ACHN (cell line): ENCODE results near the gene IL4R.
"Not testable (repeated sequence)": the region's sequence is repeated elsewhere in the genome, so short reads cannot be mapped to it uniquely, and the experiment has no call there.

Experiments used
- DNase-seq: peaks from one replicate; pipeline ENCODE4 v3.0.0-alpha.2; 2015
- in situ Hi-C: cut with HindIII; loops from 2 replicates; pipeline ENCODE4 v1.10.0; 2017; ENCODE audit warnings: low sequenced_read_pairs, low pct_ligation_motif_present, low pct_unique_long_range_greater_than_20kb

Gene IL4R

DNA sequence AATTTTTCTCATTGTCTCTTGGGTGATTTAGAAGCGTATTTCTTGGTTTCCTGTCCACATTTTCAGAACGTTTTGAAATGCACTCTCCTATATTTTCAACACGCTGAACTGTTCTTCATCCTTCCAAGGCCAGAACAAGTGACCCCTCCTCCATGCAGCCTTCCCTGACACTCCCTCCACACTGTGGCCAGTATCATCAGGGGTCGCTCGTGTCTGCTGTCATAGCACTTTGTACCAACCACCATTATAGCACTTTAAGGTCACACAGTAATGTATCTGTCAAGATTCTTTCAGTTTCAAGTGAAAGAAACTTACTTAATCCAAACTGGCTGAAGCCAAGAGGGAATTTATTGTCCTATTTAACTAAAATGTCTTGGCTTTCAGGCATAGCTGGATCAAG lies 70.7 kb downstream of the IL4R start:
- in situ Hi-C loops = loop anchor here (25.0 kb wide), 1 partner anchor 222 kb away; no protein-coding TSS in a partner anchor
- DNase-seq = no peak

DNA sequence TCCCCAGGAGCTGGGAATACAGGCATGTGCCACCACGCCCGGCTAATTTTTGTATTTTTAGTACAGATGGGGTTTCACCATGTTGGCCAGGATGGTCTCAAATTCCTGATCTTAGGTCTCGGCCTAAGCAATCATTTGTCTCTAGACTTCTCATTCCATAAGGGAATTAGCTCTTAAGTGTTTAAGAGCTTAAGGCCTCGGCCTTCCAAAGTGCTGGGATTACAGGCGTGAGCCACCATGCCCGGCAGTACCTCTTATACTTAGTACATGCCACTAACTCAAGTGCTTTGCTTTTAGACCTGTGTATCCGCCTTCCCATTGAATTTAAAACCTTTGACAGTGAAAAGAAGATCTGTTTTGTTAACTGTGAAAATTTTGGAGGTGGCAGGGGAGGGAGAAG lies 71.6 kb downstream of the IL4R start:
- DNase-seq = no peak
- in situ Hi-C loops = loop anchor here (25.0 kb wide), 1 partner anchor 223 kb away; no protein-coding TSS in a partner anchor

DNA sequence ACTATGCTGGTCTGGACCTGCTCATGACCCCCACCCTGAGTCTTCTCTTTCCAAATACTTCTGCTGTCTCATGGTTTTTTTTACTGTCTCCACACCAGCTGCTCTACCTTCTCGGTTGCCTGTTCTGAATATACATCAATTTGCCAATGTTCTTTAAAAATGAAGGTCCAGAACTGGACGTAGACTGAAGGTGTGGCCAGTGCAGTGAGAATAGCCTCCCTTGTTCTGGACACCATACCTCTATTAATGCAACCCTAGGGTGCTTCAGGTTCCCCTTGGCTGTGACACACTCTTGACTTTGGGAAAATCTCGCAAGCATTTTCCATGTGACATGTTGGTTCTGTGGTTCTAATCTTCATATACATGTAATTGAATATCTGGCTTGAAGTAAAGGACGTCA lies 72.9 kb downstream of the IL4R start:
- no peak for DNase-seq
- in situ Hi-C loops = loop anchor here (25.0 kb wide), 1 partner anchor 224 kb away; no protein-coding TSS in a partner anchor

DNA sequence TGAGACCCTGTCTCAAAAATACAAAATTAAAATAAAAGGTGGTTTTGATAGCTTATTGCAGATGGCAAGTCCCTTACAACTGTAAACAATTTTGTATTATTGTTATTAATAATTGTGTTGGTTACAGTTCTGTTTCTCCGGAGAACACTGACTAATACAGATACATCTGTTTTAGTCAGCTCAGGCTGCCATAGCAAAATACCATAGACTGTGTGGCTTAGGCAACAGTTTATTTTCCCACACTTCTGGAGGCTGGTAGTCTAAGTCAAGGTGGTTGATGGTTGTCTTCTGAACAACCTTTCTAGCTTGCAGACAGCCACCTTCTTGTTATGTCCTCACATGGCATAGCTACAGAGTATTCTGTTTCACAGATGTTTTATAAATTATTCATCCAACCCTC lies 74.0 kb downstream of the IL4R start:
- in situ Hi-C loops = loop anchor here (25.0 kb wide), 1 partner anchor 225 kb away; no protein-coding TSS in a partner anchor
- DNase-seq = no peak

DNA sequence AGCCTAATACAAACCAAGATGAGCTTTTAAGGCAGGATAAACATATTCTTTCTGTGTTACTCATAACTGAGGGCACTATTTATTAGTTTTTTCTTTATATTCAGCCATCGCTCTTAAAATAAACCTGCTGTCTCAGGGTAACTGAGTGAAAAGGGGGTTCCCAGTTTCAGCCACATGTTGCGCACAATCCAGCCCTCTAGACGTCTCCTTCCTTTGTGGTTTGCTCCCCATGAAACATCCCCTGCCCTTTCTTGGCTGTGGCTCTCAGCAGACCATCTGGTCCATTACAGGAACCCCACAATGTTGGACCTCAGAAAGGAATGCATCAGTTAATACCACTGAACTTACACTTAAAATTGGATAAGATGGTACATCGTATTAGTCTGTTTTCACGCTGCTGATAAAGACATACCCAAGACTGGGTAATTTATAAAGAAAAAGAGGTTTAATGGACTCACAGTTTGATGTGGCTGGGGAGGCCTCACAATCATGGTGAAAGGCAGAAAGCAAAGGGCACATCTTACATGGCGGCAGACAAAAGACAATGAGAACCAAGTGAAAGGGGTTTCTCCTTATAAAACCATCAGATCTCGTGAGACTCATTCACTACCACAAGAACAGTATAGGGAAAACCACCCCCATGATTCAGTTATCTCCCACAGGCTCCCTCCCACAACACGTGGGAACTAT lies 75.6 kb downstream of the IL4R start:
- in situ Hi-C loops = loop anchor here (25.0 kb wide), 1 partner anchor 227 kb away; no protein-coding TSS in a partner anchor
- no peak for DNase-seq

DNA sequence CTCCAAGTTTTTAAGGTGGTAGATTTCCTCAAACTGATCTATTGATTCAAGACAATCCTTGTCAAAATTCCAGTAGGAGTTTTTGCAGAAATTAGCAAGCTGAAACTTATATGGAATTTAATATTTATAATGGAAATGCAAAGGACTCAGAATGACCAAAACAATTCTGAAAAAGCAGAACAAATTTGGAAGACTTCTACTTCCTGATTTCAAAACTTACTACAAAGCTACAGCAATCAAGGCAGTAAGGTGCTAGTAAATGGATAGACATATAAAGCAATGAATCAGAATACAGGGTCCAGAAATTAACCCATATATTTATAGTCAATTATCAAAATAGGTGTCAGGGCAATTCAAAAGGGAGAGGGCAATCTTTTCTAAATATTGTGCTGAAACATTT lies 76.4 kb downstream of the IL4R start:
- in situ Hi-C loops = loop anchor here (25.0 kb wide), 1 partner anchor 228 kb away; no protein-coding TSS in a partner anchor
- DNase-seq = no peak

DNA sequence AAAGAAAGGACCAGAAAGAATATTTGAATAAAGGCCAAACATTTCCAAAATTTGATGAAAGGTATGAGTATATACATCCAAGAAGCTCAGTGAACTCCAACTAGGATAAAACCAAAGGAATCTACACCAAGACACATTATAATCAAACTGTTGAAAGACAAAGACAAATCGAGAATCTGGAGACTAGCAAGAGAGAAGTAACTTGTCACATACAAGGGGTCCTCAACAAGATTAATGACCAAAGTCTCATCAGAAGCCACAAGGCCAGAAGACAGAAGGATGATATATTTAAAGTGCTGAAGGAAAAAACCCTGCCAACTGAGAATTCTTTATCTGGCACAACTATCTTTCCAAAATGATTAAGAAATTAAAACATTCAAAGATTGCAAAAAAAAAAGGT lies 78.9 kb downstream of the IL4R start:
- in situ Hi-C loops = loop anchor here (25.0 kb wide), 1 partner anchor 230 kb away; no protein-coding TSS in a partner anchor
- no peak for DNase-seq

DNA sequence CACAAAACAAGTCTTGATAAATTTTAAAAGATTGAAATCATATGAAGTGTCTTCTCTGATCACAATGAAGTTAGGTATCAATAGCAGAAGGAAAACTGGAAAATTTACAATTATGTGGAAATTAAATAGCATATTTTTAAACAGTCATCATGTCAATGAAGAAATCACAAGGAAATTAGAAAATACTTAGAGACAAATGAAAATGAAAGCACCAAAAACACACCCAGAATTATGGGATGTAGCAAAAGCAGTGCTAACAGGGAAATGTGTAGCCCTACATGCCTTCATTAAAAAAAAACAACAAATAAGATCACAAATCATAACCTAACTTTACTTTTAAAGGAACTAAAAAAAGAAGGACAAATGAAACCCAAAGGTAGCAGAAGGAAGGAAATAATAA lies 80.7 kb downstream of the IL4R start:
- in situ Hi-C loops = loop anchor here (25.0 kb wide), 1 partner anchor 232 kb away; no protein-coding TSS in a partner anchor
- no peak for DNase-seq

DNA sequence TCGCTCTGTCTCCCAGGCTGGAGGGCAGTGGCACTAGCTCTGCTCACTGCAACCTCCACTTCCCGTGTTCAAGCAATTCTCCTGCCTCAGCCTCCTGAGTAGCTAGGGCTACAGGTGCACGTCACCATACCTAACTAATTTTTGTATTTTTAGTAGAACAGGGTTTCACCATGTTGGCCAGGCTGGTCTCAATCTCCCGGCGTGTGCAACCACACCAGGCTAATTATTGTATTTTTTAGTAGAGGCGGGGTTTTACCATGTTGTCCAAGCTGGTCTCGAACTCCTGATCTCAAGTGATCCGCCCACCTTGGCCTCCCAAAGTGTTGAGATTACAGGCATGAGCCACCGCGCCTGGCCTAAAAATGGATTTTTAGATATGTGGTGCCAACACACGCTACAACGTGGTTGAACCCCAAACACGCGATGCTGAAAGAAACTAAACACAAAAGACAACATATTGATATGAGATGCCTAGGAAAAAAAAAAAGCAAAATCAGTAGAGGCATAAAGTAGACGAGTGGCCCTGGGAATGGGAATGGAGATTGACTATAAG lies 84.6 kb downstream of the IL4R start:
- in situ Hi-C loops = loop anchor here (25.0 kb wide), 1 partner anchor 236 kb away; no protein-coding TSS in a partner anchor
- not testable (repeated sequence) for DNase-seq

DNA sequence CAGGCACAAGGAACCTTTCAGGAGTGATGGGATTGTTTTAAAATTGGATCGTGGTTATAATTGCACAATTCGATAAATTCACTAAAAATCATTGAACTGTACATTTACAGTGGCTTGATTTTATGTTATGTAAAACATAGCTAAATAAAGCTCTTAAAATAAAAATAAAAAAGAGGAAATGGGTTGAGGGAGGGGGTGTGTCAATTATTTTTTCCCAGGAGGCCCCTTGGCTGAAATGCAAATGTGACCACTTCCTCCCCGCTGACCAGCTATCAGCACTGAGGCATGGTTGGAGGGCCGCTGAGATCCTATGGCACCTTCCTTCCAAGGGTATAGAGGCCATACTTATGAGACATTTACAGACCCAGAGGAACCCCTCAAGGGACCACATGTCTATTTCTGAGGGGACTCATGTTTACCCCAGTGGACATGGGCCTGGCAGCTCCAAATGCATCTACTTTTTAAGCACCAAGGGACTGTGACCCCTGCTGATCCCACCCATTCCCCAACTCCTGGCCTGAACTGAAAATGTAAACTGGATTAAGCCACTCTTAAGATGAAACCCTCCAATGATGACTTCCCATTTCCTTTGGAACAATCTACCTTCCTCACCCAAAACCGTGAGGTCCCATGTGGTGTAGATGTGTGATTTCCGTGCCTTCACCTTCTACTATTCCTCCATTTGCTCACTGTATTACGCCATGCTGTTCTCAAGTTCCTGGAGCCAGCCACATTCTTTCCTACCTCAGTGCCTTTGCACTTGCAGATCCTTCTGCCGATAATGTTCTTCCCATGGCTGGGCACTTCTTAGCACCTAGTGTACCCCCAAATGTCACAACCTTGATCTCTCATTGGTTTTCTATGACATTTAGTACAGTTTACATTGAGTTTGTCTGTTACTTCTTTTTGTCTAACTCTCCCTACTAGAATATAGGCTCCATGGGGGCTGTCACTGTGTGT lies 85.4 kb downstream of the IL4R start:
- in situ Hi-C loops = loop anchor here (25.0 kb wide), 1 partner anchor 237 kb away; no protein-coding TSS in a partner anchor
- DNase-seq = no peak

DNA sequence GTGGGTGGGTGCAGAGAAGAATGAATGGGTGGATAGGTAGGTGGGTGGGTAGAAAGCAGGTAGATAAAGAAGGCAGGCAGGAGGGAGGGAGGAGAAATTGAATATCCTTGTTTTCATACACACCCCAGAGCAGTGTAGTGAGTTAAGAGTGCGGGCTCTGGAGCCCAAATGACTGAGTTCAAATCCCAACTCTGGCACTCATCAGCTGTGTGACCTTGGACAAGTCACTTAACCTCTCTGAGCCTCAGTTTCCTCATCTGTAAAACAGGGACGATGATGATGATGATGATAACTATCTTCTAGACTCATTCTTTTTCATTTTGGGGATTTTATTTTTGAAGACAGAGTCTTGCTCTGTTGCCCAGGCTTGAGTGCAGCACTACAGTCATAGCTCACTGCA lies 86.2 kb downstream of the IL4R start:
- no peak for DNase-seq
- in situ Hi-C loops = loop anchor here (25.0 kb wide), 1 partner anchor 238 kb away; no protein-coding TSS in a partner anchor

DNA sequence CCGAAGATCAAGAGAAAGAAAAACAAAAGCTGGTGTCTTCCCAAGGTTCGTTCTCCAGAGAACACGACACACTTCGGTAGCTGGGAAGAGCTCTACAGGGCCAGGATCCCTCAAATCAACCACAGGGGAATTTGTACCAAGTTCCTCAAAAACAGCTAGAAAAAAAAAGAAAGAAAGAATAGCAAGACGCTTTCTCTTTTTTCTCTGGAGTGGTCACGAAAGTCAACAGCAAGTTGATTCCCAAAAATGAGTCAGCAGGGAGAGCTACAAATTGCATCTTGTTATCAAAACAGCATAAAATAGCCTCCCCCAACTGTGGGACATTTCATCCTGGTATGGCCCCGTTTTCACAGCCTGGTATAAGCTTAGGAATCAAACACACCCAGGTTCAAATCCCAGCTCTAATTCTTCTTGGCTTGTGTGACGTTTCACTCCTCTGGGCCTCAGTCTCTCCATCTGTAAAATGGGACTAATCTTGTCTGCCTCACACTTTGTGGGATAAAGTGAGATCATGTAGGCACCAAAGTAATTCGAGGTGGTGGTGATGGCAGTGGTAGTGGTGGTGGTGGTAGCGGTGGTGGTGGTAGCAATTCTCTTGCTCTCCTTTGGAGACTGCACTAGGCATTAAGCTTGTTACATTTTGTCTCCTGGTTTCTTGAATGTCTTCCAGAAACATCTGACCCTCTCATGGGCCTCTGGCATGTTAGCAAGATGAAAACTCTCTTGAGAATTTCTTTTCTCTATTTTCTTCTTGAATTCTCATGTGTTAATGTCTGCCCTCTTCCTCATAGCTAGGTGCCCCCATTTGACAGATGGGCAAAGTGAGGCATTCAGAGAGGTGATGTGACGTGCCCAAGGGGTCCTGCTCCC lies 87.2 kb downstream of the IL4R start:
- in situ Hi-C loops = no loop called here
- DNase-seq = no peak

DNA sequence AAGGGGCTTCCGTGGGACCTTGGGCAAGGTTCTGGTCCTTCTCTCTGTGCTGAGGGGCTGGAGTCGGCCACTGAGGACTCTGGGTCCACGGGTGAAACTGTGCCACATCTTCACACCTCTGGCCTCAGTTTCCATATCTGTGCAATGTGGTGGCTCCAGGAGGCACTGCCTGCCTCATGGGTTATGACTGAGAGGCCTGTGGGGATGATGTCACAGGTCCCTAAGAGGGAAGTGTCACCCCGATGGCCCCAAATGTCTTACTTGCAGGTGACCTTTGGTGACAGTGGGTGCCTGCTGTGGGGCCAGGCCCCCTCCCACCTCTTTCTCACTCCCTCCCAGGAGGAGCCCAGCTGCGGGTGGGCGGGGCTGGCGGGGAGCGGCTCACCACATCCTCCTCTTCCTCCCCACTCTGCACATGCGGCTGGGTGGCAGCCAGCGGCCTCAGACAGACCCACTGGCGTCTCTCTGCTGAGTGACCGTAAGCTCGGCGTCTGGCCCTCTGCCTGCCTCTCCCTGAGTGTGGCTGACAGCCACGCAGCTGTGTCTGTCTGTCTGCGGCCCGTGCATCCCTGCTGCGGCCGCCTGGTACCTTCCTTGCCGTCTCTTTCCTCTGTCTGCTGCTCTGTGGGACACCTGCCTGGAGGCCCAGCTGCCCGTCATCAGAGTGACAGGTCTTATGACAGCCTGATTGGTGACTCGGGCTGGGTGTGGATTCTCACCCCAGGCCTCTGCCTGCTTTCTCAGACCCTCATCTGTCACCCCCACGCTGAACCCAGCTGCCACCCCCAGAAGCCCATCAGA lies 88.2 kb downstream of the IL4R start, which contains the start of gene IL21R:
TSS of gene IL21R (plus strand) at position 407 of the 801 bp plus-strand sequence. CDS start 27,898 bp downstream, outside the sequence.
- no peak for DNase-seq
- in situ Hi-C loops = no loop called here

DNA sequence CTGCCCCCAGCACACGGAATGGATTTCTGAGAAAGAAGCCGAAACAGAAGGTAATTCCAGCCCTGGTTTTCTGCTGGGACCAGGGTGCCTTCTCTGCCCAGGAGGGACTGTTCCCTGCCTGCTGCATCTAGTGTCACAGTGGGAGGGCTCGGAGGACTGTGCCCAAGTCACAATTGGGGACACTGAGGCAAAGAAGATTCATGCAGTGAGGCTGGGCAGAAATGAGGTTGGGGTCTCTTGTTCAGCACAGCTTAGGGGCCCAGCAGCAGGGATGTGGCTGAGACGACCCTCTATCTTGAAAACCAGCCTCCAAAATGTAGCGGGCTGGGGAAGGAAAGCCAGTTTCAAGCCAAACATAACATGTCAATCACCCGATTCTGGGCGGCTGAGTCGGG lies 88.8 kb downstream of the IL4R start:
- no peak for DNase-seq
- in situ Hi-C loops = no loop called here

DNA sequence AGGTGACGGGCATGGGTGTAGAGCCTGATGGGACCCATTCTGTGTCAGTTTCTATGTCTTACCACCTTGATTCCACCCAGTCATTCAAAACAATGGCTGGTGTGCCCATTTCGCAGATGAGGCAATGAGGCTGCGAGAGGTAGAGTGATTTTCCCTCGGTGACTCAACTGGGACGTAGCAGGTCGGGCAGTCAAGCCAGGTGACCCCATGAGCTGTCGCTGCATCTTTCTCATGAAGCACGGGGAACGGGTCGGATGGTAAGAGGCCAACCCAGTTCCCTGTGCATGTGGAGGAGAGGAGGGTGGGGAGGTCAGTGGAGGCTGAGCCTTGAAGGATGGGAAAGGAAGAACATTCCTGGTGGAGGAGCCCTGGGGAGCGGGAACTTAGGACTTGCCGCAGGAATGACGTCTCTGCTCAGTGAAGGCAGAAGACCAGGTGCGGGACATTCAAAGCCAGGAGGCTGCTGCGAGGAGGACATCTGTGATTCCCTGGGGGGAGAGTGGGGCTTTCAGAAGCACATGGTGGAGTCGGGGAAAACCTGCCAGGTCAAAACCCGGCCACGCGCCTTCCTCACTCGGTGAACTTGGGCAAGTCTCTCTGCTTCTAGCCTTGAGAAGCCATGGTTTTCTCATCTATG lies 89.3 kb downstream of the IL4R start:
- no peak for DNase-seq
- in situ Hi-C loops = no loop called here

DNA sequence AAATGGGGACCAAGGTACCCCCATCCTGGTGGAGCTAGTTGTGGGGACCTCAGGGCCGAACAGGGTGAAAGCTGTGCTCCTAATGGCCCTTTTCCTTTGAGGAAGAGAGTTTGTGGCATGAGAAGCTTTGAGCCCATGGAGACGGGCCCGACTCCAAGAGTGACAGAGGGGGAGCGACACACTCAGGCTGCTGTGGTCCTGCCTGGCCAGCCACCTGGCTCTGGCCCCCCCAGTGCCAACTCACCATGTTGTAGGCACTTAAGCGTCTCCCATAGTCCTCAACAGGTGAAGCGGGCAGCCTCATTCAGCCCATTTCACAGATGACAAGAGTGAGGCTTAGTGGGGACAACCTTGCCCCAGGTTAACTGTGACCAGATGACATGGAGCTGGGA lies 89.8 kb downstream of the IL4R start:
- in situ Hi-C loops = no loop called here
- DNase-seq = no peak
